Activated T-helper 1 cell treated with anti-CD3 and anti-CD28 coated beads, Interleukin-12 subunit alpha, Interleukin-12 subunit beta, Interleukin-2, Interleukin-4 antibody, amounts not matched to agents 30 ng/mL and 10 ng/mL and 1 ng/mL, durations not matched to agents 14 hours and 24 hours and 36 hours (primary cell): ENCODE data around the gene CCDC88C. TPM values are rescaled to one million over a fixed set of nuclear protein-coding genes. Genes with fewer than 3 reads are reported as not detected.
A peak's percentile ranks its signal among the peaks of the same experiment; 100 is the strongest.

Experiments
- DNase-seq: peaks from one replicate; pipeline ENCODE4 v3.0.0; 2021; ENCODE audit warnings: low spot score
- H3K27ac Mint-ChIP-seq: one replicate; pipeline ENCODE4 v1.8.0; 2021; ENCODE audit warnings: mild to moderate bottlenecking, mixed read lengths
- H3K27me3 Mint-ChIP-seq: one replicate; pipeline ENCODE4 v1.8.0; 2022; ENCODE audit warnings: mild to moderate bottlenecking, moderate library complexity, mixed read lengths; ENCODE audit not compliant: insufficient read depth
- H3K36me3 Mint-ChIP-seq: one replicate; pipeline ENCODE4 v1.8.0; 2021; ENCODE audit warnings: low read depth, mixed read lengths
- H3K4me1 Mint-ChIP-seq: one replicate; pipeline ENCODE4 v1.8.0; 2021; ENCODE audit warnings: low read depth, mixed read lengths
- H3K4me3 Mint-ChIP-seq: one replicate; pipeline ENCODE4 v1.8.0; 2021; ENCODE audit warnings: mild to moderate bottlenecking, moderate library complexity, mixed read lengths
- H3K9me3 Mint-ChIP-seq: one replicate; pipeline ENCODE4 v1.8.0; 2021; ENCODE audit warnings: mixed read lengths
- intact Hi-C: fragments of 100-400 bp; cut with micrococcal nuclease; formaldehyde crosslinking; loops from one replicate; pipeline ENCODE4 v1.15.1; 2024
- total RNA-seq: library from RNA; stranded (reverse); gene quantifications from 2 replicates; pipeline ENCODE4 v1.2.3, GENCODE V29; 2022

Gene CCDC88C
- total RNA-seq, 1 donor from 2014 or later = 85.9 TPM

DNA sequence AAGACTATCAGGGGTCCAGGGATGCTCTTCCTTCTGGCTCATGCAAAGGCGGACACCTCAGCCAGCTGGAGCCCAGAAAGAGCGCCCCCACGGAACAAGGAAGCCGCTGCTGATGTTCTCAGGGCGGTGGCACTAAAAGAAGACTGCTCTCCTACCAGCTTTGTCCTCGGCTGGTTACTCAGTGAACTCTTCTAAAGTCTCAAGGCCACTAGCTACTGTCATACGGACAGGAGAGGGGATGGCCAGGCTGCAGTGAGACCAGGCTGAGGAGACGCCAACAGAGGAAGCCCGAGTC lies 59.6 kb downstream of the CCDC88C start:
- no peak overlapping the region for H3K4me3 Mint-ChIP-seq
- no peak overlapping the region for H3K27ac Mint-ChIP-seq
- H3K9me3 Mint-ChIP-seq = no peaks in the 10 kb centered on the region
- intact Hi-C loops = no loop called here
- H3K4me1 Mint-ChIP-seq = peaks cover 80% of the 10 kb centered on the region
- DNase-seq = no peak
- H3K27me3 Mint-ChIP-seq = no peaks in the 10 kb centered on the region
- peaks cover 40% of the 10 kb centered on the region for H3K36me3 Mint-ChIP-seq

- Mint-ChIP-seq H3K9me3 (no peaks in the 10 kb centered on the region), H3K27ac (no peak overlapping the region)
- DNase-seq = no peak
Measured at GRCh38 chr14:91357272-91358024, 60.2 kb downstream of the CCDC88C start.

GRCh38 chr14:91356181-91356763 lies 61.3 kb downstream of the CCDC88C start:
- H3K36me3 Mint-ChIP-seq = peaks cover 41% of the 10 kb centered on the region
- no peak for DNase-seq
- intact Hi-C loops = no loop called here
- peak overlapping the region; percentile 82 for H3K27ac Mint-ChIP-seq
- peak overlapping the region; percentile 71 for H3K4me3 Mint-ChIP-seq
- no peaks in the 10 kb centered on the region for H3K27me3 Mint-ChIP-seq
- H3K9me3 Mint-ChIP-seq = no peaks in the 10 kb centered on the region
- peaks cover 87% of the 10 kb centered on the region for H3K4me1 Mint-ChIP-seq

More at GRCh38 chr14:91357272-91358024, 60.2 kb downstream of the CCDC88C start:
- H3K27me3 Mint-ChIP-seq = no peaks in the 10 kb centered on the region
- H3K4me3 Mint-ChIP-seq = no peak overlapping the region
- H3K4me1 Mint-ChIP-seq = peaks cover 85% of the 10 kb centered on the region
- intact Hi-C loops = no loop called here
- H3K36me3 Mint-ChIP-seq = peaks cover 40% of the 10 kb centered on the region

- no peak for DNase-seq
- Mint-ChIP-seq H3K36me3 (peaks cover 36% of the 10 kb centered on the region), H3K4me1 (peaks cover 92% of the 10 kb centered on the region), H3K27me3 (no peaks in the 10 kb centered on the region), H3K4me3 (peak overlapping the region; percentile 71), H3K9me3 (no peaks in the 10 kb centered on the region), H3K27ac (peak overlapping the region; percentile 81)
- intact Hi-C loops = loop anchor here (1.0 kb wide), 1 partner anchor 45 kb away; no protein-coding TSS in a partner anchor
Measured at GRCh38 chr14:91354979-91355685, 62.5 kb downstream of the CCDC88C start.

DNA sequence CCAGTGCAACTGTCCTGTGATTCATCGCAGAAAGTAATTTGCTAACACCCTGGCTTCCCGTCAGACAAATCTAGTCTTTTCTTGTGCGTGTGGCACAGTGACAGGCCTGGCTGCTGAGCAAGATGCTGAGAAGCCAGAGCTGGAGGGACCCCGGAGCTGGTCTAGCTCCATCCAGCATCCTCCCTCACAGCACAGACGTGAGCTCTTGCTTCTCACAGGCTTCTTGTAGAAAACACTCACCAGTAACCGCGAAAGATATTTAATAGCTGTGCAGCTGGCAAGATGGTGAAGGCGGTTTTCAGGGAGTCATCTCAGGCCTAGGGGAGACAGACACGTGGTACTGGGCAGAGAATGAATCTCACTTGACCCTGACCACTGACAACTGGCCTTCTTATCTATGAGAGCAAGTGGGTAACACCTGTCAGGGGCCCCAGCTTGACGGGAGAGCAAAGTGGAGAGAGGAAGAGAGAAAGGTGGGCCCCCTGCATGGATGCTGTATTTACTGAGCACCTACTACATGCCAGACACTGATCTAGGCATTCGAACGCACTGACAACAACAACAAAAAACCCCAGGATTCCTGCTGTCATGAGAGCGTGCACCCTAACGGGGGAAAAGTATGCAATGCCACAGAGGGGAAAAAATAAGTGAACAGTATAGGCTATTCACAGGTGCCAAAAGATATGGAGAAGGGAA lies 63.3 kb downstream of the CCDC88C start:
- intact Hi-C loops = no loop called here
- Mint-ChIP-seq H3K27ac (no peak overlapping the region), H3K36me3 (peaks cover 33% of the 10 kb centered on the region), H3K9me3 (no peaks in the 10 kb centered on the region), H3K27me3 (no peaks in the 10 kb centered on the region), H3K4me3 (peak overlapping the region; percentile 32), H3K4me1 (peaks cover 97% of the 10 kb centered on the region)
- no peak for DNase-seq

- Mint-ChIP-seq H3K4me3 (no peak overlapping the region), H3K4me1 (peaks cover 97% of the 10 kb centered on the region), H3K27ac (peak overlapping the region; percentile 31), H3K27me3 (no peaks in the 10 kb centered on the region), H3K36me3 (peaks cover 24% of the 10 kb centered on the region), H3K9me3 (no peaks in the 10 kb centered on the region)
- intact Hi-C loops = no loop called here
- DNase-seq = no peak
Measured at GRCh38 chr14:91352728-91353692, 64.6 kb downstream of the CCDC88C start.

GRCh38 chr14:91352053-91352452 lies 65.6 kb downstream of the CCDC88C start:
- peaks cover 20% of the 10 kb centered on the region for H3K36me3 Mint-ChIP-seq
- intact Hi-C loops = no loop called here
- DNase-seq = no peak
- H3K4me1 Mint-ChIP-seq = peaks cover 92% of the 10 kb centered on the region
- no peaks in the 10 kb centered on the region for H3K9me3 Mint-ChIP-seq
- H3K27ac Mint-ChIP-seq = peak overlapping the region; percentile 94
- no peaks in the 10 kb centered on the region for H3K27me3 Mint-ChIP-seq
- H3K4me3 Mint-ChIP-seq = peak overlapping the region; percentile 74

GRCh38 chr14:91351512-91351862 lies 66.1 kb downstream of the CCDC88C start:
- intact Hi-C loops = loop anchor here (1.0 kb wide), 1 partner anchor 16 kb away; no protein-coding TSS in a partner anchor
- Mint-ChIP-seq H3K27ac (peak overlapping the region; percentile 94), H3K4me1 (peaks cover 91% of the 10 kb centered on the region)

GRCh38 chr14:91350813-91351511 lies 66.7 kb downstream of the CCDC88C start:
- H3K27ac Mint-ChIP-seq = peak overlapping the region; percentile 94
- peak; percentile 72 for DNase-seq
- peak overlapping the region; percentile 74 for H3K4me3 Mint-ChIP-seq
- no peaks in the 10 kb centered on the region for H3K27me3 Mint-ChIP-seq
- H3K36me3 Mint-ChIP-seq = peaks cover 16% of the 10 kb centered on the region
- H3K9me3 Mint-ChIP-seq = no peaks in the 10 kb centered on the region
- intact Hi-C loops = loop anchor here (1.0 kb wide), 1 partner anchor 16 kb away; no protein-coding TSS in a partner anchor
- H3K4me1 Mint-ChIP-seq = peaks cover 89% of the 10 kb centered on the region

More at GRCh38 chr14:91351512-91351862, 66.1 kb downstream of the CCDC88C start:
- no peak for DNase-seq
- H3K27me3 Mint-ChIP-seq = no peaks in the 10 kb centered on the region
- peaks cover 16% of the 10 kb centered on the region for H3K36me3 Mint-ChIP-seq
- H3K4me3 Mint-ChIP-seq = peak overlapping the region; percentile 74
- no peaks in the 10 kb centered on the region for H3K9me3 Mint-ChIP-seq

- Mint-ChIP-seq H3K4me1 (peaks cover 89% of the 10 kb centered on the region), H3K36me3 (peaks cover 18% of the 10 kb centered on the region), H3K4me3 (peak overlapping the region; percentile 74), H3K27ac (peak overlapping the region; percentile 94), H3K27me3 (no peaks in the 10 kb centered on the region), H3K9me3 (no peaks in the 10 kb centered on the region)
- no peak for DNase-seq
- intact Hi-C loops = no loop called here
Measured at GRCh38 chr14:91350483-91350812, 67.2 kb downstream of the CCDC88C start.

- peaks cover 18% of the 10 kb centered on the region for H3K36me3 Mint-ChIP-seq
- H3K4me1 Mint-ChIP-seq = peaks cover 81% of the 10 kb centered on the region
- H3K4me3 Mint-ChIP-seq = peak overlapping the region; percentile 74
- intact Hi-C loops = loop anchor here (1.0 kb wide), 9 partner anchors 24 to 327 kb away; partner anchors contain the start of gene PPP4R3A
- DNase-seq = peak; percentile 72
- H3K9me3 Mint-ChIP-seq = no peaks in the 10 kb centered on the region
- peak overlapping the region; percentile 94 for H3K27ac Mint-ChIP-seq
- no peaks in the 10 kb centered on the region for H3K27me3 Mint-ChIP-seq
Measured at GRCh38 chr14:91349481-91350074, 68.0 kb downstream of the CCDC88C start.
